Measurements from ENCODE around the gene GPR156. TPM values are rescaled to one million over a fixed set of nuclear protein-coding genes. Genes with fewer than 3 reads are reported as not detected.

The GPR156 gene
- total RNA-seq, 1 donor from 2014 or later, result 0.41 TPM

DNA sequence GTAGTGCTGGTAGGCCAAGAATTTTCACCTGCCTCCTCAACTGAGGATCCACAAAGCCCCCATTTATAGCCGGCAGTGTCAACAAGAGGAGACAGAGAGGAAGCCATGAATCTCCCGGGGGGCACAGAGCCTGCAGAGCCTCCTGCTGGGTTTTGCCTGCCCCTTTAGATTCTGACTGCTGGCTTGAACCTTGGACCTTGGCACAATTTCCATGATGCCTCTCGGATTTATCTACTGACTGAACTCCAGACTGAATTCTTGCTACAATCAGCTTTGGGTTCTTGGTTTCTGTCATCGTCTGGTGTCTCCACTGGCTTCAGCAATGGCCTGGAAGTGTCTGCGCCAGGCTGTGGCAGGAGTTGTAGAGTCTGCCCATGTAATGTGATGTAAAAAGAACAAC is 80.7 kb downstream of the GPR156 start:
- no peak for DNase-seq (ENCODE audit: low spot score, unreplicated experiment)
- H3K27ac Mint-ChIP-seq, result no peak overlapping the region
- H3K4me1 Mint-ChIP-seq (ENCODE audit: low read depth), result no peaks in the 10 kb centered on the region
- no peaks in the 10 kb centered on the region for H3K36me3 Mint-ChIP-seq (ENCODE audit: insufficient read depth)
- no peaks in the 10 kb centered on the region for H3K27me3 Mint-ChIP-seq
- TF ChIP-seq, protein P1, sequence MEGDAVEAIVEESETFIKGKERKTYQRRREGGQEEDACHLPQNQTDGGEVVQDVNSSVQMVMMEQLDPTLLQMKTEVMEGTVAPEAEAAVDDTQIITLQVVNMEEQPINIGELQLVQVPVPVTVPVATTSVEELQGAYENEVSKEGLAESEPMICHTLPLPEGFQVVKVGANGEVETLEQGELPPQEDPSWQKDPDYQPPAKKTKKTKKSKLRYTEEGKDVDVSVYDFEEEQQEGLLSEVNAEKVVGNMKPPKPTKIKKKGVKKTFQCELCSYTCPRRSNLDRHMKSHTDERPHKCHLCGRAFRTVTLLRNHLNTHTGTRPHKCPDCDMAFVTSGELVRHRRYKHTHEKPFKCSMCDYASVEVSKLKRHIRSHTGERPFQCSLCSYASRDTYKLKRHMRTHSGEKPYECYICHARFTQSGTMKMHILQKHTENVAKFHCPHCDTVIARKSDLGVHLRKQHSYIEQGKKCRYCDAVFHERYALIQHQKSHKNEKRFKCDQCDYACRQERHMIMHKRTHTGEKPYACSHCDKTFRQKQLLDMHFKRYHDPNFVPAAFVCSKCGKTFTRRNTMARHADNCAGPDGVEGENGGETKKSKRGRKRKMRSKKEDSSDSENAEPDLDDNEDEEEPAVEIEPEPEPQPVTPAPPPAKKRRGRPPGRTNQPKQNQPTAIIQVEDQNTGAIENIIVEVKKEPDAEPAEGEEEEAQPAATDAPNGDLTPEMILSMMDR (IDR thresholded peaks at IDR 0.05; ENCODE audit: unreplicated experiment), result no peak
- no peaks in the 10 kb centered on the region for H3K9me3 Mint-ChIP-seq (ENCODE audit: low read depth)
- H3K4me3 Mint-ChIP-seq (ENCODE audit: low read depth), result no peak overlapping the region

DNA sequence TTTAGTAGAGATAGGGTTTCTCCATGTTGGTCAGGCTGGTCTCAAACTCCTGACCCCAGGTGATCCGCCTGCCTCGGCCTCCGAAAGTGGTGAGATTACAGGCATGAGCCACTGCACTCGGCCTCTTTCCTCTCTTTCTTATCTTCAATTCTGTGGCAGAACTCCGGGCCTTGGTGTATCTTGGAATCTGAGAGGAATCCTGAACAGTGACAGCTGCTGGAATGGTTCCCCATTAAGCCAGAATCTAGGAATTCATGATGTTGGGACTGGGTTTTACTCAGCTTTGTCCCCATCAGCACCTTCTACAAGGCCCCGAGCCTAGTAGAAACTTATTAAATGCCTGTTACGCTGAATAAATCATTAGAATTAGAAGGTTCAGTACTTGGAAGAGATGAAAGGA is 81.4 kb downstream of the GPR156 start:
- no peaks in the 10 kb centered on the region for H3K36me3 Mint-ChIP-seq (ENCODE audit: insufficient read depth)
- H3K27me3 Mint-ChIP-seq, result no peaks in the 10 kb centered on the region
- no peak for DNase-seq (ENCODE audit: low spot score, unreplicated experiment)
- TF ChIP-seq, protein P1 (IDR thresholded peaks at IDR 0.05; ENCODE audit: unreplicated experiment), result no peak
- no peak overlapping the region for H3K4me3 Mint-ChIP-seq (ENCODE audit: low read depth)
- H3K9me3 Mint-ChIP-seq (ENCODE audit: low read depth), result no peaks in the 10 kb centered on the region
- H3K27ac Mint-ChIP-seq, result no peak overlapping the region
- H3K4me1 Mint-ChIP-seq (ENCODE audit: low read depth), result no peaks in the 10 kb centered on the region

DNA sequence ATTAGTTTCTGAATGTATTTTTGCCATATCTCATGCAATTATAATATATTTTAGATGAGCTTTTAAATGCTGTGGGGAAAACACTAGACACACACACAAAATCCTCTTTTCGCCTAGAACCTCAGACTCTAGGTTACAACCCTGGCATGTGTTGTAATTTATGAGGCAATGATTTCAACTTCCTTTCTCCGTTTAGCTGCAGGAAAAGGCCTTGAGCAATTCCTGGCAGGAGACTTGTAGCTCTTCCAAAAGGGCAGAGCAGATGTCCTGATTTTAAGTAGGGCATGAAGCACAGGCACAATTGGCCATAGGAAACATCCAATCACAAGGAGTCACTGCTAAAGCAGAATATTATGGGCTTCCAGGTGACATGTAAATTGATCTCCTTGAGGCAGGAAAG is 82.0 kb downstream of the GPR156 start:
- H3K36me3 Mint-ChIP-seq (ENCODE audit: insufficient read depth), result no peaks in the 10 kb centered on the region
- H3K4me1 Mint-ChIP-seq (ENCODE audit: low read depth), result no peaks in the 10 kb centered on the region
- no peak overlapping the region for H3K27ac Mint-ChIP-seq
- TF ChIP-seq, protein P1 (IDR thresholded peaks at IDR 0.05; ENCODE audit: unreplicated experiment), result no peak
- DNase-seq (ENCODE audit: low spot score, unreplicated experiment), result no peak
- H3K27me3 Mint-ChIP-seq, result no peaks in the 10 kb centered on the region
- H3K9me3 Mint-ChIP-seq (ENCODE audit: low read depth), result no peaks in the 10 kb centered on the region
- no peak overlapping the region for H3K4me3 Mint-ChIP-seq (ENCODE audit: low read depth)

DNA sequence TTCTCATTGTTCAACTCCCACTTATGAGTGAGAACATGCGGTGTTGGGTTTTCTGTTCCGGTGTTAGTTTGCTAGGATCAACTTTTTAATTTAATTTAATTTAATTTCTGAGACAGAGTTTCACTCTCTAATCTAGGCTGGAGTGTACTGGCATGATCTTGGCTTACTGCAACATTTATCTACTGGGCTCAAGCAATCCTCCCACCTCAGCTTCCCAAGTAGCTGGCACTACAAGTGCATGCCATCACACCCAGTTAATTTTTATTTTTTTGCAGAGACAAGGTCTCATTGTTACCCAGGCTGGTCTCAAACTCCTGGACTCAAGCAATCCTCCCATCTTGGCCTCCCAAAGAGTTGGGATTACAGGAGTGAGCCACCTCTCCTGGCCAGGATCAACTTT is 82.7 kb downstream of the GPR156 start:
- Mint-ChIP-seq H3K27me3 (no peaks in the 10 kb centered on the region), H3K36me3 (ENCODE audit: insufficient read depth) (no peaks in the 10 kb centered on the region), H3K4me1 (ENCODE audit: low read depth) (no peaks in the 10 kb centered on the region), H3K9me3 (ENCODE audit: low read depth) (no peaks in the 10 kb centered on the region), H3K4me3 (ENCODE audit: low read depth) (no peak overlapping the region), H3K27ac (no peak overlapping the region)
- TF ChIP-seq, protein P1 (IDR thresholded peaks at IDR 0.05; ENCODE audit: unreplicated experiment), result no peak
- no peak for DNase-seq (ENCODE audit: low spot score, unreplicated experiment)

DNA sequence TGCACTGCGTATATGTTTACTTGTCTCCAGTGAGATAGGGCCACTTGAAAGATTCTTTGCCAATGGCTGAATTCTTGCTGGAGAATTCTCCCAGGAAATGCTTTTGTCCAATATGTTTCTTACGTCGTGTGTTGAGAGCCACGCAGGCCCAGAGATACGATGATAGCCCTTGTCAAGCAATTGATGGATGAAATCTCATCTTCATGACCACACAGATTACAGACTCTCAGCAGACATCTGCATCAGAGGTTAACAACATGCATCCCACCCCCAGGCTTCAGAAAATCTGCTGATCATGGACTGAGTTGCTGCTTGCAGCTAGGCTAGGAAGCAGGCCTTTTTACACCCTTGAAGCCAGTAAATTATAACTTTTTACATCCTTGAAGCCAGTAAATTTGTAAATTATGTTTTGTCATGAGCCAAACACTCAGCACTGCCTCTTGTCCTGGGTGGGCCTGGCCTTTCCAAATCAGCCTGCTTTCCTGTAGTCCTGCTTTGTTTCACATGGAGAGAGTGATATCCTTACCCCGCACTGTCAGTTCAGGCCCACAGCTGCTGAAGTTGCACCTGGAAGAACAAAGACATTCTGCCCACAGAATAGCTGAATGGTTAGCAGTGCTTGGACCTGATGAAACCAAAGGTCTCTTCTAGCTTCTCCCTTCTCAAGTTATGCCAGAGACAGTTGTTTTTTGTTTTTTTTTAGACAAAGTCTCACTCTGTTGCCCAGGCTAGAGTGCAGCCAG is 84.4 kb downstream of the GPR156 start:
- DNase-seq (ENCODE audit: low spot score, unreplicated experiment), result no peak
- H3K36me3 Mint-ChIP-seq (ENCODE audit: insufficient read depth), result no peaks in the 10 kb centered on the region
- H3K27me3 Mint-ChIP-seq, result no peaks in the 10 kb centered on the region
- H3K27ac Mint-ChIP-seq, result no peak overlapping the region
- H3K9me3 Mint-ChIP-seq (ENCODE audit: low read depth), result no peaks in the 10 kb centered on the region
- H3K4me3 Mint-ChIP-seq (ENCODE audit: low read depth), result no peak overlapping the region
- H3K4me1 Mint-ChIP-seq (ENCODE audit: low read depth), result no peaks in the 10 kb centered on the region
- TF ChIP-seq, protein P1 (IDR thresholded peaks at IDR 0.05; ENCODE audit: unreplicated experiment), result no peak
